ENCODE data around the gene ATXN1.

- TF ChIP-seq CTCF (IDR thresholded peaks at IDR 0.05) (no peak), POLR2A (IDR thresholded peaks at IDR 0.05) (no peak)
Measured at GRCh38 chr6:16324184-16324583, 437.1 kb downstream of the ATXN1 start.
